HUES6 (cell line): ENCODE results near the gene MRPS18A.
"Not testable (repeated sequence)": the region's sequence is repeated elsewhere in the genome, so short reads cannot be mapped to it uniquely, and the experiment has no call there.

ENCODE experiments used
- H3K27ac ChIP-seq: 2 replicates; pipeline ENCODE4 v1.7.0; 2013; ENCODE audit warnings: low read depth, mild to moderate bottlenecking, low read length, inconsistent platforms
- H3K27me3 ChIP-seq: 2 replicates; pipeline ENCODE4 v1.6.1; 2013; ENCODE audit warnings: low read length; ENCODE audit not compliant: control insufficient read depth, insufficient read depth
- H3K36me3 ChIP-seq: 2 replicates; pipeline ENCODE4 v1.6.1; 2013; ENCODE audit warnings: low read length; ENCODE audit not compliant: control insufficient read depth, insufficient read depth
- H3K4me1 ChIP-seq: 2 replicates; pipeline ENCODE4 v1.6.1; 2013; ENCODE audit warnings: low read length; ENCODE audit not compliant: control insufficient read depth, insufficient read depth
- H3K4me3 ChIP-seq: 2 replicates; pipeline ENCODE4 v1.5.1; 2013; ENCODE audit warnings: low read depth, low read length
- H3K9ac ChIP-seq: one replicate; pipeline ENCODE4 v1.6.1; 2013; ENCODE audit warnings: mild to moderate bottlenecking, low read length
- H3K9me3 ChIP-seq: 2 replicates; pipeline ENCODE4 v1.6.1; 2013; ENCODE audit warnings: low read depth, low read length; ENCODE audit not compliant: control insufficient read depth, insufficient read depth

Gene MRPS18A

GRCh38 chr6:43645613-43645964 is 42.0 kb downstream of the MRPS18A start:
- Histone ChIP-seq H3K36me3 (peaks cover 17% of the 10 kb centered on the region), H3K4me3 (peak overlapping the region; percentile 67), H3K9me3 (no peaks in the 10 kb centered on the region), H3K4me1 (peaks cover 3% of the 10 kb centered on the region; the same call in 1 of the 2 replicates), H3K27me3 (no peaks in the 10 kb centered on the region), H3K27ac (no peak overlapping the region), H3K9ac (no peak overlapping the region)

GRCh38 chr6:43644940-43645612 is 42.5 kb downstream of the MRPS18A start, which contains the start of gene RSPH9:
Gene RSPH9 (plus strand): TSS chr6:43645036. CDS start chr6:43645099, 63 bp downstream.
- Histone ChIP-seq H3K9ac (no peak within 1 kb of the TSS), H3K36me3 (peaks cover 22% of the 10 kb centered on the region), H3K27ac (no peak within 1 kb of the TSS), H3K4me1 (peaks cover 3% of the 10 kb centered on the region; the same call in 1 of the 2 replicates), H3K4me3 (peak within 1 kb of the TSS; percentile 67), H3K27me3 (no peaks in the 10 kb centered on the region), H3K9me3 (no peaks in the 10 kb centered on the region)

GRCh38 chr6:43639984-43640800 is 47.4 kb downstream of the MRPS18A start:
- Histone ChIP-seq H3K4me1 (peaks cover 7% of the 10 kb centered on the region), H3K9ac (no peak overlapping the region), H3K9me3 (no peaks in the 10 kb centered on the region), H3K27me3 (no peaks in the 10 kb centered on the region), H3K27ac (no peak overlapping the region), H3K36me3 (peaks cover 43% of the 10 kb centered on the region), H3K4me3 (no peak overlapping the region)

- H3K4me1 ChIP-seq, result peaks cover 4% of the 10 kb centered on the region
- H3K9me3 ChIP-seq, result no peaks in the 10 kb centered on the region
- no peaks in the 10 kb centered on the region for H3K27me3 ChIP-seq
- no peak overlapping the region; the same call in 1 of the 2 replicates for H3K27ac ChIP-seq
- peaks cover 33% of the 10 kb centered on the region for H3K36me3 ChIP-seq
- peak overlapping the region; percentile 95 for H3K4me3 ChIP-seq
- peak overlapping the region; percentile 92 for H3K9ac ChIP-seq
These were observed 51.3 kb downstream of the MRPS18A start for GRCh38 chr6:43636308-43636659.

- Histone ChIP-seq H3K4me1 (peaks cover 8% of the 10 kb centered on the region), H3K27me3 (no peaks in the 10 kb centered on the region), H3K27ac (peak within 1 kb of the TSS; percentile 54; the same call in 1 of the 2 replicates), H3K36me3 (peaks cover 27% of the 10 kb centered on the region), H3K9me3 (no peaks in the 10 kb centered on the region), H3K9ac (peak within 1 kb of the TSS; percentile 92), H3K4me3 (peak within 1 kb of the TSS; percentile 95)
These were observed 51.9 kb downstream of the MRPS18A start, which contains the start of gene MAD2L1BP for GRCh38 chr6:43635387-43636307. Gene MAD2L1BP (plus strand): TSS chr6:43635840. CDS start chr6:43635876, 36 bp downstream.

GRCh38 chr6:43634702-43635303 is 52.8 kb downstream of the MRPS18A start:
- Histone ChIP-seq H3K9me3 (no peaks in the 10 kb centered on the region), H3K36me3 (peaks cover 18% of the 10 kb centered on the region), H3K27me3 (no peaks in the 10 kb centered on the region), H3K4me1 (peaks cover 12% of the 10 kb centered on the region), H3K4me3 (peak overlapping the region; percentile 95; the same call in 1 of the 2 replicates), H3K9ac (no peak overlapping the region), H3K27ac (no peak overlapping the region)

- H3K27ac ChIP-seq, H3K36me3 ChIP-seq, H3K27me3 ChIP-seq, H3K9me3 ChIP-seq, H3K4me3 ChIP-seq, H3K9ac ChIP-seq: not testable (repeated sequence)
- peaks cover 12% of the 10 kb centered on the region for H3K4me1 ChIP-seq
These were observed 54.6 kb downstream of the MRPS18A start for GRCh38 chr6:43633002-43633401.

- H3K4me3 ChIP-seq, result no peak overlapping the region
- H3K9me3 ChIP-seq, result no peaks in the 10 kb centered on the region
- no peak overlapping the region for H3K27ac ChIP-seq
- no peak overlapping the region for H3K9ac ChIP-seq
- H3K27me3 ChIP-seq, result no peaks in the 10 kb centered on the region
- H3K36me3 ChIP-seq, result peaks cover 13% of the 10 kb centered on the region
- H3K4me1 ChIP-seq, result peaks cover 8% of the 10 kb centered on the region
These were observed 56.5 kb downstream of the MRPS18A start for GRCh38 chr6:43630980-43631619.

GRCh38 chr6:43629505-43630300 is 57.9 kb downstream of the MRPS18A start:
- Histone ChIP-seq H3K27me3 (no peaks in the 10 kb centered on the region), H3K36me3 (peaks cover 27% of the 10 kb centered on the region), H3K9me3 (no peaks in the 10 kb centered on the region), H3K27ac (peak overlapping the region; percentile 62), H3K4me1 (peaks cover 8% of the 10 kb centered on the region), H3K4me3 (peak overlapping the region; percentile 67), H3K9ac (peak overlapping the region; percentile 73)
